H1 (cell line): Measurements from ENCODE around the gene HBA2. TPM values are rescaled to one million over a fixed set of nuclear protein-coding genes. Genes with fewer than 3 reads are reported as not detected.

Source experiments
- CTCF ChIA-PET: fragments of 300-600 bp; sonication (Branson Sonifier 250); formaldehyde crosslinking; loops from one replicate; lab custom pipeline; 2021; ENCODE audit not compliant: partially characterized antibody; lab: Charles Lee
- POLR2A ChIA-PET: fragments of 300-600 bp; sonication (Branson Sonifier 250); formaldehyde crosslinking; loops from one replicate; lab custom pipeline; 2021; ENCODE audit warnings: inconsistent platforms; ENCODE audit not compliant: partially characterized antibody; lab: Charles Lee
- DNase-seq, 2 experiments: peaks; one replicate each; pipeline versions ENCODE4 v3.0.0 to v3.0.0-alpha.2; 2010 to 2022; ENCODE audit warnings: low spot score in 2 of 2, low read depth in 1 of 2, mixed read lengths in 1 of 2
- FAIRE-seq: peaks from 2 replicates; lab custom pipeline; 2011; peaks lifted over from hg19 to GRCh38; lab: Jason Lieb, UNC
- H2AFZ ChIP-seq: 2 replicates; pipeline ENCODE4 v1.8.1; 2012; ENCODE audit warnings: low read length, inconsistent platforms
- H2AK5ac ChIP-seq: 2 replicates; pipeline ENCODE4 v1.6.1; 2013; ENCODE audit warnings: low read depth, low read length
- H2BK120ac ChIP-seq: replicated peaks from 2 replicates; pipeline ENCODE3; 2013; ENCODE audit warnings: low read depth, low read length, inconsistent platforms
- H2BK12ac ChIP-seq: 2 replicates; pipeline ENCODE4 v1.6.1; 2013; ENCODE audit warnings: low read depth, low read length
- H2BK15ac ChIP-seq: 2 replicates; pipeline ENCODE4 v1.6.1; 2013; ENCODE audit warnings: low read length
- H2BK20ac ChIP-seq: 2 replicates; pipeline ENCODE4 v1.6.1; 2013; ENCODE audit warnings: low read length
- H2BK5ac ChIP-seq: 2 replicates; pipeline ENCODE4 v1.6.1; 2013; ENCODE audit warnings: low read depth, low read length
- H3K14ac ChIP-seq: 2 replicates; pipeline ENCODE4 v1.6.1; 2013; ENCODE audit warnings: inconsistent platforms; ENCODE audit not compliant: insufficient read length
- H3K18ac ChIP-seq: 2 replicates; pipeline ENCODE4 v1.6.1; 2013; ENCODE audit warnings: low read length; ENCODE audit errors: extremely low read depth
- H3K23ac ChIP-seq: 2 replicates; pipeline ENCODE4 v1.6.1; 2013; ENCODE audit warnings: inconsistent platforms; ENCODE audit not compliant: insufficient read length
- H3K23me2 ChIP-seq: 2 replicates; pipeline ENCODE4 v1.6.1; 2013; ENCODE audit warnings: low read depth, low read length
- H3K27ac ChIP-seq: 2 replicates; pipeline ENCODE4 v1.6.1; 2011; ENCODE audit warnings: low read depth, low read length, inconsistent platforms
- H3K27me3 ChIP-seq, 4 experiments: replicated peaks in 1 of 4; 1 replicate in 1 of 4; 2 replicates in 3 of 4; pipeline versions ENCODE4 v1.6.1 to v1.8.1; 2011 to 2013; ENCODE audit warnings: low read length in 3 of 4, mild to moderate bottlenecking in 3 of 4, inconsistent platforms in 2 of 4, mixed read lengths in 2 of 4, moderate library complexity in 1 of 4; ENCODE audit not compliant: control insufficient read depth in 3 of 4, insufficient read depth in 3 of 4; ENCODE audit errors: extremely low read depth in 1 of 4
- H3K36me3 ChIP-seq, 4 experiments: 2 replicates each; pipeline versions ENCODE4 v1.6.1 to v1.8.1; 2011 to 2013; ENCODE audit warnings: mild to moderate bottlenecking in 4 of 4, low read length in 3 of 4, moderate library complexity in 2 of 4, control low read depth in 1 of 4, inconsistent platforms in 1 of 4; ENCODE audit not compliant: insufficient read depth in 4 of 4, control insufficient read depth in 2 of 4
- H3K4ac ChIP-seq: replicated peaks from 2 replicates; pipeline ENCODE3; 2013; ENCODE audit warnings: low read length, low read depth, mixed read lengths, inconsistent platforms; ENCODE audit not compliant: insufficient read length
- H3K4me1 ChIP-seq, 4 experiments: replicated peaks in 1 of 4; 1 replicate in 1 of 4; 2 replicates in 3 of 4; pipeline versions ENCODE4 v1.6.1 to v1.8.1; 2011 to 2013; ENCODE audit warnings: low read length in 3 of 4, inconsistent platforms in 2 of 4, mixed read lengths in 1 of 4; ENCODE audit not compliant: insufficient read depth in 4 of 4, control insufficient read depth in 3 of 4
- H3K4me2 ChIP-seq, 2 experiments: 2 replicates each; pipeline versions ENCODE4 v1.6.1 to v1.8.1; 2011 to 2013; ENCODE audit warnings: low read depth in 2 of 2, low read length in 2 of 2, control low read depth in 1 of 2, inconsistent platforms in 1 of 2, mild to moderate bottlenecking in 1 of 2; ENCODE audit not compliant: insufficient read depth in 1 of 2
- H3K4me3 ChIP-seq, 4 experiments: fragments of 200-600, 300-600 bp in 1 of 4; sonication (generic), shearing (Covaris generic), sonication (Bioruptor Twin) in 1 of 4; 2 replicates each; pipeline versions ENCODE4 v1.5.1 to v1.8.1; 2011 to 2016; ENCODE audit warnings: low read length in 4 of 4, low read depth in 3 of 4, control low read depth in 2 of 4, inconsistent platforms in 2 of 4, mild to moderate bottlenecking in 2 of 4, mixed read lengths in 1 of 4, moderate library complexity in 1 of 4; ENCODE audit not compliant: insufficient read depth in 2 of 4; ENCODE audit errors: extremely low read depth in 1 of 4
- H3K56ac ChIP-seq: replicated peaks from 2 replicates; pipeline ENCODE3; 2013; ENCODE audit warnings: low read depth, mild to moderate bottlenecking, mixed read lengths, low read length, inconsistent platforms; ENCODE audit not compliant: insufficient read length
- H3K79me1 ChIP-seq: 2 replicates; pipeline ENCODE4 v1.6.1; 2013; ENCODE audit warnings: low read depth, low read length, control low read depth
- H3K79me2 ChIP-seq, 2 experiments: 2 replicates each; pipeline versions ENCODE4 v1.6.1 to v1.8.1; 2012 to 2013; ENCODE audit warnings: low read length in 2 of 2, mild to moderate bottlenecking in 2 of 2, inconsistent platforms in 1 of 2; ENCODE audit not compliant: insufficient read depth in 2 of 2, control insufficient read depth in 1 of 2
- H3K9ac ChIP-seq, 4 experiments: replicated peaks in 1 of 4; 1 replicate in 1 of 4; 2 replicates in 3 of 4; pipeline versions ENCODE4 v1.6.1 to v1.8.1; 2011 to 2013; ENCODE audit warnings: low read depth in 3 of 4, low read length in 3 of 4, control low read depth in 2 of 4, mild to moderate bottlenecking in 2 of 4, moderate library complexity in 2 of 4, inconsistent platforms in 1 of 4; ENCODE audit errors: extremely low read depth in 1 of 4
- H3K9me3 ChIP-seq, 2 experiments: 2 replicates each; pipeline versions ENCODE4 v1.6.1 to v1.8.1; 2012 to 2013; ENCODE audit warnings: mild to moderate bottlenecking in 2 of 2, moderate library complexity in 2 of 2, control low read depth in 1 of 2, inconsistent platforms in 1 of 2, low read depth in 1 of 2, low read length in 1 of 2, mixed read lengths in 1 of 2; ENCODE audit not compliant: insufficient read depth in 2 of 2
- H4K20me1 ChIP-seq, 2 experiments: replicated peaks in 1 of 2; 2 replicates each; pipeline versions ENCODE3 to v1.8.1; 2011 to 2013; ENCODE audit warnings: inconsistent platforms in 2 of 2, low read length in 2 of 2, mild to moderate bottlenecking in 1 of 2; ENCODE audit not compliant: insufficient read depth in 2 of 2, control insufficient read depth in 1 of 2
- H4K5ac ChIP-seq: 2 replicates; pipeline ENCODE4 v1.6.1; 2013; ENCODE audit warnings: low read length, low read depth, mixed read lengths, inconsistent platforms; ENCODE audit not compliant: insufficient read length
- H4K8ac ChIP-seq: 2 replicates; pipeline ENCODE4 v1.8.0; 2013; ENCODE audit warnings: mild to moderate bottlenecking, moderate library complexity, low read length, inconsistent platforms; ENCODE audit not compliant: insufficient read depth; ENCODE audit errors: extremely low read depth
- H4K91ac ChIP-seq: replicated peaks from 2 replicates; pipeline ENCODE3; 2013; ENCODE audit warnings: low read length, mixed read lengths, inconsistent platforms; ENCODE audit not compliant: insufficient read length
- BRCA1 ChIP-seq: IDR thresholded peaks from 2 replicates; pipeline ENCODE4 v1.6.1; 2012; ENCODE audit warnings: low read depth, low read length, improper control_type of control experiment
- CBX5 ChIP-seq: fragments of 300-800, 300-1000 bp; sonication (generic); IDR thresholded peaks from 2 replicates; pipeline ENCODE4 v1.7.1; 2016; ENCODE audit warnings: antibody characterized with exemption, low read length, low read depth
- CEBPB ChIP-seq: IDR thresholded peaks from 2 replicates; pipeline ENCODE4 v1.6.1; 2012; ENCODE audit warnings: low read depth, low read length
- CTBP2 ChIP-seq: IDR thresholded peaks from 2 replicates; pipeline ENCODE4 v1.7.0; 2011; ENCODE audit warnings: borderline replicate concordance, mild to moderate bottlenecking, moderate library complexity, mixed read lengths, low read length; ENCODE audit not compliant: insufficient read depth, insufficient read length
- HDAC2 ChIP-seq, 2 experiments: fragments of 300-600 bp in 1 of 2; sonication (generic) in 1 of 2; IDR thresholded peaks; 2 replicates each; pipeline ENCODE4 v1.6.1; 2011 to 2012; ENCODE audit warnings: low read depth in 2 of 2, low read length in 2 of 2, mild to moderate bottlenecking in 2 of 2, moderate library complexity in 2 of 2, borderline replicate concordance in 1 of 2, inconsistent platforms in 1 of 2
- RXRA ChIP-seq: IDR thresholded peaks from 2 replicates; pipeline ENCODE4 v1.6.1; 2011; ENCODE audit warnings: low read depth, mild to moderate bottlenecking, low read length, moderate library complexity; ENCODE audit not compliant: insufficient read depth
- SIN3A ChIP-seq, 2 experiments: IDR thresholded peaks in 1 of 2; conservative IDR thresholded peaks in 1 of 2; 2 replicates each; pipeline ENCODE4 v1.6.1; 2011 to 2012; ENCODE audit warnings: low read length in 2 of 2, improper control_type of control experiment in 1 of 2, low read depth in 1 of 2, mild to moderate bottlenecking in 1 of 2
- SIX5 ChIP-seq: IDR thresholded peaks from 2 replicates; pipeline ENCODE4 v1.6.1; 2011; ENCODE audit warnings: mild to moderate bottlenecking, low read depth, low read length
- SP1 ChIP-seq: IDR thresholded peaks from 2 replicates; pipeline ENCODE4 v1.6.1; 2011; ENCODE audit warnings: low read depth, low read length
- SP4 ChIP-seq: IDR thresholded peaks from 2 replicates; pipeline ENCODE4 v1.6.1; 2012; ENCODE audit warnings: low read length, inconsistent platforms
- TAF7 ChIP-seq: optimal IDR thresholded peaks from 2 replicates; pipeline ENCODE3; 2011; ENCODE audit warnings: low read depth, mild to moderate bottlenecking, inconsistent platforms, low read length, moderate library complexity, borderline replicate concordance
- TBP ChIP-seq: IDR thresholded peaks from 2 replicates; pipeline ENCODE4 v1.6.1; 2011; ENCODE audit warnings: low read depth, low read length, improper control_type of control experiment
- WGBS, 2 experiments: shearing (Covaris generic) in 1 of 2; methylation state at CpG; one replicate each; pipeline versions ENCODE4 v1.1.6 to v1.1.7; 2013 to 2015; ENCODE audit warnings: low lambda C conversion rate in 2 of 2, mixed read lengths in 2 of 2, inconsistent platforms in 1 of 2, low coverage in 1 of 2, missing lambda C conversion rate in 1 of 2; ENCODE audit not compliant: insufficient replicate concordance in 2 of 2, insufficient coverage in 1 of 2, insufficient read length in 1 of 2; ENCODE audit errors: extremely low coverage in 1 of 2, missing lambda C conversion rate in 1 of 2; 5-methylcytosine and 5-hydroxymethylcytosine counted together
- polyA plus RNA-seq, 7 experiments: library from polyadenylated mRNA; depleted of rRNA in 3 of 7; stranded (reverse) in 5 of 7; unstranded in 2 of 7; fragments of >200 nt in 5 of 7; fragments of 200-250 nt in 2 of 7; gene quantifications; 1 replicate in 5 of 7; 2 replicates in 1 of 7; 4 replicates in 1 of 7; pipeline versions ENCODE4 v1.2.1 to v1.2.3, GENCODE V29; 2011 to 2013; ENCODE audit warnings: missing spikeins in 2 of 7, mixed read lengths in 2 of 7
- total RNA-seq: library from RNA; stranded (reverse); fragmentation: NEBNext Ultra II Directional; extraction: Animal tissue kit (Norgen Biotek cat#: 25700); gene quantifications from 2 replicates; pipeline ENCODE4 v1.2.1, GENCODE V29; 2021
- TF ChIP-seq, protein P1 (sequence below): IDR thresholded peaks from 2 replicates; pipeline ENCODE4 v1.6.1; 2011; ENCODE audit warnings: low read length, improper control_type of control experiment

HBA2 gene
- total and polyA plus RNA-seq, 2 of the 8 experiments (the other 6 are each of a cell fraction or from before 2014, with no cell fraction given) = 6.1 TPM; not detected in 1

DNA sequence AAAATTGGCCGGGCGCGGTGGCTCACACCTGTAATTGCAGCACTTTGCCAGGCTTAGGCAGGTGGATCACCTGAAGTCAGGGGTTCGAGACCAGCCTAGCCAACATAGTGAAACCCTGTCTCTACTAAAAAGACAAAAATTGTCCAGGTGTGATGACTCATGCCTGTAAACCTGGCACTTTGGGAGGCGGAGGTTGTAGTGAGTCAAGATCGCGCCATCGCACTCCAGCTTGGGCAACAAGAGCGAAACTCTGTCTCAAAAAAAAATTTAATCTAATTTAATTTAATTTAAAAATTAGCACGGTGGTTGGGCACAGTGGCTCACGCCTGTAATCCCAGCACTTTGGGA lies 6.0 kb downstream of the HBA2 start:
- H3K23ac ChIP-seq = no peak overlapping the region
- H3K27ac ChIP-seq = no peak overlapping the region
- no peak overlapping the region for H2BK120ac ChIP-seq
- no peak overlapping the region for H2BK20ac ChIP-seq
- H4K91ac ChIP-seq = no peak overlapping the region
- H3K56ac ChIP-seq = no peak overlapping the region
- no peaks in the 10 kb centered on the region for H3K79me1 ChIP-seq
- H3K14ac ChIP-seq = no peak overlapping the region
- no peak overlapping the region for H4K5ac ChIP-seq
- peaks cover 0 to 9% (median 4%) of the 10 kb centered on the region in 4 experiments; a peak in 5 of 7 replicates for H3K4me1 ChIP-seq
- peaks cover 11 to 20% of the 10 kb centered on the region in 2 experiments for H4K20me1 ChIP-seq
- H3K23me2 ChIP-seq = peaks cover 9% of the 10 kb centered on the region; the same call in 1 of the 2 replicates
- no peaks in the 10 kb centered on the region for H3K36me3 ChIP-seq
- H3K4ac ChIP-seq = no peak overlapping the region
- WGBS, 2 experiments = 83% methylated on average over 11 of the region's 11 CpGs; no CpG with 5 or more reads in 1 of the 2 experiments
- no peaks in the 10 kb centered on the region for H3K79me2 ChIP-seq
- ChIA-PET POLR2A (interaction anchor here (2.3 kb wide), 1 partner anchor 11 kb away, joined by 16 read pairs; the partner anchor contains the start of gene HBM), CTCF (interaction anchor here (2.5 to 4.3 kb wide), 2 partner anchors 11 to 61 kb away, joined by 14 to 29 read pairs; no protein-coding TSS in a partner anchor)
- H2BK15ac ChIP-seq = no peak overlapping the region
- no peak overlapping the region for H2AK5ac ChIP-seq
- H3K4me3 ChIP-seq = no peak overlapping the region
- H3K27me3 ChIP-seq = peaks cover 49 to 70% (median 63%) of the 10 kb centered on the region in 4 experiments
- no peak overlapping the region for H2BK5ac ChIP-seq
- H3K4me2 ChIP-seq = no peak overlapping the region
- no peak overlapping the region for H2BK12ac ChIP-seq
- H4K8ac ChIP-seq = no peak overlapping the region
- DNase-seq = no peak
- no peak overlapping the region for H3K9ac ChIP-seq
- H3K18ac ChIP-seq = no peak overlapping the region
- no peaks in the 10 kb centered on the region for H3K9me3 ChIP-seq
- no peak overlapping the region for H2AFZ ChIP-seq
- FAIRE-seq = no peak
- TF ChIP-seq TBP = no peak
- no peak for TF ChIP-seq RXRA
- no peak for TF ChIP-seq SIX5
- no peak for TF ChIP-seq CBX5
- no peak for TF ChIP-seq SP1
- no peak for TF ChIP-seq SP4
- TF ChIP-seq CEBPB = no peak
- TF ChIP-seq, protein P1, sequence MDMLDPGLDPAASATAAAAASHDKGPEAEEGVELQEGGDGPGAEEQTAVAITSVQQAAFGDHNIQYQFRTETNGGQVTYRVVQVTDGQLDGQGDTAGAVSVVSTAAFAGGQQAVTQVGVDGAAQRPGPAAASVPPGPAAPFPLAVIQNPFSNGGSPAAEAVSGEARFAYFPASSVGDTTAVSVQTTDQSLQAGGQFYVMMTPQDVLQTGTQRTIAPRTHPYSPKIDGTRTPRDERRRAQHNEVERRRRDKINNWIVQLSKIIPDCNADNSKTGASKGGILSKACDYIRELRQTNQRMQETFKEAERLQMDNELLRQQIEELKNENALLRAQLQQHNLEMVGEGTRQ = no peak
- no peak for TF ChIP-seq SIN3A (conservative IDR thresholded peaks at IDR 0.05 in 1 of 2, IDR thresholded peaks at IDR 0.05 in 1 of 2; ENCODE audit: low read depth in 1 of 2, low read length in 2 of 2)
- no peak for TF ChIP-seq TAF7
- no peak for TF ChIP-seq CTBP2
- TF ChIP-seq HDAC2 (IDR thresholded peaks at IDR 0.05; ENCODE audit: borderline replicate concordance in 1 of 2, low read depth in 2 of 2, low read length in 2 of 2) = no peak
- no peak for TF ChIP-seq BRCA1
